Neuronal stem cell (in vitro differentiated cells): Measurements from ENCODE around the gene SH3BP2.

Experiments
- DNase-seq: peaks from one replicate; pipeline ENCODE4 v3.0.0-alpha.2; 2013; ENCODE audit warnings: low spot score
- H2AFZ ChIP-seq: one replicate; pipeline ENCODE4 v1.6.1; 2013; ENCODE audit warnings: mild to moderate bottlenecking, low read length, inconsistent platforms
- H2AK5ac ChIP-seq: 2 replicates; pipeline ENCODE4 v1.6.1; 2013; ENCODE audit warnings: low read depth, mild to moderate bottlenecking, inconsistent platforms, low read length, moderate library complexity, mixed read lengths
- H2BK120ac ChIP-seq: 2 replicates; pipeline ENCODE4 v1.6.1; 2013; ENCODE audit warnings: low read depth, mild to moderate bottlenecking, inconsistent platforms, low read length, moderate library complexity, mixed read lengths
- H2BK12ac ChIP-seq: one replicate; pipeline ENCODE4 v1.6.1; 2013; ENCODE audit warnings: low read length, inconsistent platforms
- H2BK15ac ChIP-seq: 2 replicates; pipeline ENCODE4 v1.6.1; 2013; ENCODE audit warnings: mild to moderate bottlenecking, low read length, inconsistent platforms, mixed read lengths
- H2BK5ac ChIP-seq: one replicate; pipeline ENCODE4 v1.6.1; 2013; ENCODE audit warnings: inconsistent platforms, mild to moderate bottlenecking, low read length, moderate library complexity
- H3K14ac ChIP-seq: one replicate; pipeline ENCODE4 v1.6.1; 2013; ENCODE audit warnings: low read length, inconsistent platforms
- H3K18ac ChIP-seq: 2 replicates; pipeline ENCODE4 v1.6.1; 2013; ENCODE audit warnings: low read length, inconsistent platforms
- H3K23ac ChIP-seq: 2 replicates; pipeline ENCODE4 v1.6.1; 2013; ENCODE audit warnings: low read depth, mild to moderate bottlenecking, mixed read lengths, low read length, inconsistent platforms; ENCODE audit not compliant: poor library complexity
- H3K27ac ChIP-seq: replicated peaks from 3 replicates; pipeline ENCODE4 v1.5.1; 2013; ENCODE audit warnings: low read length, inconsistent platforms
- H3K27me3 ChIP-seq, 3 experiments: 2 replicates each; pipeline ENCODE4 v1.6.1; 2013; ENCODE audit warnings: low read length in 3 of 3, mild to moderate bottlenecking in 2 of 3, inconsistent platforms in 1 of 3, low read depth in 1 of 3, mixed read lengths in 1 of 3, moderate library complexity in 1 of 3; ENCODE audit not compliant: control insufficient read depth in 3 of 3, insufficient read depth in 3 of 3
- H3K36me3 ChIP-seq, 2 donors: replicated peaks in 1 of 2; 2 replicates each; pipeline ENCODE4 v1.6.1; 2013; ENCODE audit warnings: low read length in 2 of 2; ENCODE audit not compliant: control insufficient read depth in 2 of 2, insufficient read depth in 2 of 2
- H3K4ac ChIP-seq: 2 replicates; pipeline ENCODE4 v1.6.1; 2013; ENCODE audit warnings: inconsistent platforms, mild to moderate bottlenecking, low read length, moderate library complexity
- H3K4me1 ChIP-seq, 2 donors: 1 replicate in 1 of 2; 2 replicates in 1 of 2; pipeline ENCODE4 v1.6.1; 2013; ENCODE audit warnings: low read length in 2 of 2, low read depth in 1 of 2; ENCODE audit not compliant: control insufficient read depth in 2 of 2, insufficient read depth in 1 of 2
- H3K4me2 ChIP-seq: one replicate; pipeline ENCODE4 v1.6.1; 2013; ENCODE audit warnings: mild to moderate bottlenecking, low read length, inconsistent platforms; ENCODE audit not compliant: insufficient read depth, poor library complexity, severe bottlenecking
- H3K4me3 ChIP-seq, 2 donors: 2 replicates each; pipeline ENCODE4 v1.5.1; 2013; ENCODE audit warnings: low read length in 2 of 2, mild to moderate bottlenecking in 2 of 2, inconsistent platforms in 1 of 2, moderate library complexity in 1 of 2
- H3K79me1 ChIP-seq: one replicate; pipeline ENCODE4 v1.6.1; 2013; ENCODE audit warnings: low read depth, mild to moderate bottlenecking, inconsistent platforms, low read length, moderate library complexity
- H3K9ac ChIP-seq: one replicate; pipeline ENCODE4 v1.6.1; 2013; ENCODE audit warnings: mild to moderate bottlenecking, low read depth, low read length, inconsistent platforms; ENCODE audit not compliant: poor library complexity
- H3K9me3 ChIP-seq, 2 donors: replicated peaks in 1 of 2; 2 replicates each; pipeline versions ENCODE3 to v1.6.1; 2013; ENCODE audit warnings: low read length in 2 of 2, mild to moderate bottlenecking in 2 of 2, inconsistent platforms in 1 of 2, low read depth in 1 of 2, mixed read lengths in 1 of 2, moderate library complexity in 1 of 2; ENCODE audit not compliant: control insufficient read depth in 2 of 2, insufficient read depth in 1 of 2
- H4K8ac ChIP-seq: one replicate; pipeline ENCODE4 v1.6.1; 2013; ENCODE audit warnings: low read depth, mild to moderate bottlenecking, inconsistent platforms, low read length, moderate library complexity
- H4K91ac ChIP-seq: one replicate; pipeline ENCODE4 v1.6.1; 2013; ENCODE audit warnings: low read length, low read depth, mild to moderate bottlenecking, inconsistent platforms; ENCODE audit not compliant: poor library complexity
- WGBS, 2 donors: extraction: QIAGEN DNeasy Blood & Tissue Kit; methylation state at CpG; one replicate each; pipeline ENCODE4 v1.1.7; 2013; ENCODE audit warnings: missing lambda C conversion rate in 2 of 2, mixed read lengths in 1 of 2; ENCODE audit not compliant: insufficient read length in 2 of 2, insufficient replicate concordance in 1 of 2; ENCODE audit errors: extremely low coverage in 2 of 2; 5-methylcytosine and 5-hydroxymethylcytosine counted together

SH3BP2 gene

DNA sequence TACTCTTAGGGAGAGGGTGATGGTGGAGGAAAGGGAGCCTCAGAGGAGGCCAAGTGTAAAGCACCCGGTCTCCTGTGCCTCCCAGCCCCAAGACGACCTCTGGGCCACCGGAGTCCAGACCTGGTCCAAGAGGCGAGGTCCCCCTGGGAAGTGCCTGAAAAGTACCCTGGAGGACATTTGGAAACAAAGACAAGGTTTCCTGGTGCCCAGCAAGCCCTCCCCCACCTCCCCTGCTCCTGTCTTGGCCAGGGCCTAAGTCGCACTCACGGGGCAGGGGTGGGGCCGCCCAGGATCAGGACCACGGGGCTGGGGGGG lies 532 bp upstream of the SH3BP2 start:
- Histone ChIP-seq H3K27me3 (peaks cover 3 to 54% (median 16%) of the 10 kb centered on the region in 3 experiments), H3K23ac (peak overlapping the region; percentile 55), H2BK12ac (no peak overlapping the region), H3K14ac (no peak overlapping the region), H3K4me2 (no peak overlapping the region), H3K79me1 (no peaks in the 10 kb centered on the region), H4K8ac (no peak overlapping the region), H3K9me3 (no peaks in the 10 kb centered on the region), H2BK120ac (peak overlapping the region; percentile 28), H3K18ac (peak overlapping the region; percentile 96), H2BK5ac (peak overlapping the region; percentile 55), H3K4ac (no peak overlapping the region), H2AK5ac (peak overlapping the region; percentile 100), H3K9ac (no peak overlapping the region), H3K4me1 (peaks cover 7 to 23% of the 10 kb centered on the region in 2 donors), H2BK15ac (peak overlapping the region; percentile 69), H3K27ac (no peak overlapping the region), H4K91ac (no peak overlapping the region), H3K36me3 (no peaks in the 10 kb centered on the region), H2AFZ (peak overlapping the region; percentile 85), H3K4me3 (no peak overlapping the region)
- no CpG with 5 or more reads among the region's 8 CpGs for WGBS, 2 donors
- no peak for DNase-seq

DNA sequence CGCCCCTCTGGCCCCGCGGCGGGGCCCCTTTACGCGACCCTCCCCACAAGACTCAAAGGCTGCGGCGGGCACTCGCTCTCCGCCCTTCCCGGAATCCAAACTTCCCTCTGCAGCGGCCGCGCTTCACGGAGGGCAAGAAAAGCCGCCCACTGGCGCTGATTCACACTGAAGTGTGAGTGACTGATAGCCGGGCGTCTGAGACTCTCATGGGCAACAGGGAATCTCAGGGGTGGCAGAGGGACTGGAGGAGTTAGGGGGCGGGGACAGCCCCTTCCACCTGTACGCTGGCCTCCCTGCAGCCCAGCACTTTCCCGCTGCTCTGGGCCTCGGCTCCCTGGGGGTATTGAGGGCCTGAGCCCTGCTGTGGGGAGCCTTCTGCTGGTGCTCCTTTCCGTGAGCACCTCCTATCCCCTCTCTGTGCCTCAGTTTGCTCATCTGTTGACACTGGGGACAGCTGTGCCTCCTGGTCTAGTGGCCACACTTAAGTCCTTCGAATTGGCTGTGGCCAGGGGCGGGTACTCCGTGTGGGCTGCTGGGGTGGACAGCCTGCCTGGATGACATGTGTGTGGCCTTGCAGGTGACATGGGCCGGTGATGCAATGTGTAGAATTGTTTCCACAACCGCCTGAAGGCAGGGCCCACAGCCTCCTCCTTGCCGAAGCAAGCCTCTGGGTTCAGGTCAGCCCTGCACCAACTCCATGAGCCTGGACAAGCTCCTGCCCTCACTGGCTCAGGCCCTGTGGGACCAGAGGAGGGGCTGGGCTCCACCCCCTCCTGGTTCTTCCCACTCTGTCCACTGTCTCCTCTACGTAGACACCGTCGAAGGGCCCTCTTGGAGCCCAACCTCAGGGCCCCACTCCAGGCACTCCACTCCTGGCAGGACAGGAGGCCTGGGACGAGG lies 951 bp downstream of the SH3BP2 start:
- H3K4me2 ChIP-seq = peak overlapping the region; percentile 93
- peak overlapping the region; percentile 72 for H3K18ac ChIP-seq
- H3K4me3 ChIP-seq = peak overlapping the region; percentile 33 to 44
- H3K36me3 ChIP-seq = no peaks in the 10 kb centered on the region
- H3K4me1 ChIP-seq = peaks cover 7 to 25% of the 10 kb centered on the region in 2 donors
- no peaks in the 10 kb centered on the region for H3K9me3 ChIP-seq
- H2BK12ac ChIP-seq = no peak overlapping the region
- H2BK5ac ChIP-seq = peak overlapping the region; percentile 70
- WGBS, 2 donors = no CpG with 5 or more reads among the region's 34 CpGs
- H3K9ac ChIP-seq = no peak overlapping the region
- H3K4ac ChIP-seq = no peak overlapping the region
- H4K8ac ChIP-seq = no peak overlapping the region
- H4K91ac ChIP-seq = no peak overlapping the region
- no peak overlapping the region for H3K27ac ChIP-seq
- peak overlapping the region; percentile 2 for H2AK5ac ChIP-seq
- no peak overlapping the region for H2BK120ac ChIP-seq
- peak overlapping the region; percentile 71 for H2BK15ac ChIP-seq
- H3K79me1 ChIP-seq = no peaks in the 10 kb centered on the region
- peaks cover 3 to 46% (median 16%) of the 10 kb centered on the region in 3 experiments for H3K27me3 ChIP-seq
- H2AFZ ChIP-seq = peak overlapping the region; percentile 85
- no peak overlapping the region for H3K14ac ChIP-seq
- peak overlapping the region; percentile 1 for H3K23ac ChIP-seq
- no peak for DNase-seq

DNA sequence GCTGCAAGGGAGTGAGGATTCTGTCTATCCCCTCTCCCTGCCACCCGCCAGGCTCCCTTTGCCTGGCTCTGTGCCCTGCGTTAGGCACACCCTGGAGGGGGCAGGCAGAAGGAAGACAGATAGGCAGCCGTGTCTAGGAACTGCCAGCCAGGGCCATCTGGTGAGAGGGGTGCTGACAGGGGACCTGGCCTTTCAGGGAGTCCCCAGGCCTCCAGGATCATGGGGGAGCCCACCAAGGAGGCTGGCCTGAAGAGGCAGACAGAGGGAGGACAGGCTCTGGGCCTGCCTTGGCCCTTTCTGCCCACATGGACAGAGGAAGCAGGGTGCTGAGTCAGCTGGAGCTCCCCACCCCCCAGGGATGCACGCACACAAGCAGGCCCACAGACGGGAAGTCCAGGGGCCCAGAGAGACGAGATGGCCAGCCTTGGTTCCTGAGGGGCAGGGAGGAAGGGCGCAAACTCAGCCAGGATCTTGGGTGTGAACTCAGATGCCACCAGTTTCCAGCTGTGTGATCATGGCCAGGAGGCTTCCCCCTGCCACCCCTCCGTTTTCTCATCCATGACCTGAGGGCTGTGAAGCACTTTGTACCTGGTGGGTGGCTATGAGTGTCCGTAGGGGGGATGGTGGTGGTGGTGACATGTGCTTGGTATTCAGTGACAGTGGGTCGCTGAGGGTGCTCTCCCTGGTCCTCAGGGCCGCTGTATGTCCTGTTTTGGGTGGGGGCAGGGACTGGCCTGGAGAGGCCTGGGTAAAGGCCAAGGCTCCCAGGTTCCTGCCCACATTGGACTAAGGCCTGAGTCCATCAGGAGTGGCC lies 1.8 kb downstream of the SH3BP2 start:
- Histone ChIP-seq H2AK5ac (peak overlapping the region; percentile 2), H4K91ac (no peak overlapping the region), H3K36me3 (no peaks in the 10 kb centered on the region), H3K18ac (peak overlapping the region; percentile 72), H2BK5ac (no peak overlapping the region), H3K23ac (peak overlapping the region; percentile 1), H2BK15ac (peak overlapping the region; percentile 30), H3K4me3 (no peak overlapping the region), H2BK12ac (no peak overlapping the region), H3K27me3 (peaks cover 3 to 44% (median 16%) of the 10 kb centered on the region in 3 experiments), H3K9ac (no peak overlapping the region), H2BK120ac (no peak overlapping the region), H3K27ac (no peak overlapping the region), H3K79me1 (no peaks in the 10 kb centered on the region), H3K14ac (no peak overlapping the region), H4K8ac (no peak overlapping the region), H2AFZ (no peak overlapping the region), H3K9me3 (no peaks in the 10 kb centered on the region), H3K4me1 (peaks cover 10 to 29% of the 10 kb centered on the region in 2 donors), H3K4ac (no peak overlapping the region), H3K4me2 (no peak overlapping the region)
- no peak for DNase-seq
- no CpG with 5 or more reads among the region's 11 CpGs for WGBS, 2 donors
